SKM-1 (cell line): ENCODE results near the gene RPRD1B.
A peak's percentile ranks its signal among the peaks of the same experiment; 100 is the strongest.

Experiments
- DNase-seq: peaks from one replicate; lab custom pipeline; 2025; ENCODE audit not compliant: unreplicated experiment; lab: John Stamatoyannopoulos, UW

The RPRD1B gene

DNA sequence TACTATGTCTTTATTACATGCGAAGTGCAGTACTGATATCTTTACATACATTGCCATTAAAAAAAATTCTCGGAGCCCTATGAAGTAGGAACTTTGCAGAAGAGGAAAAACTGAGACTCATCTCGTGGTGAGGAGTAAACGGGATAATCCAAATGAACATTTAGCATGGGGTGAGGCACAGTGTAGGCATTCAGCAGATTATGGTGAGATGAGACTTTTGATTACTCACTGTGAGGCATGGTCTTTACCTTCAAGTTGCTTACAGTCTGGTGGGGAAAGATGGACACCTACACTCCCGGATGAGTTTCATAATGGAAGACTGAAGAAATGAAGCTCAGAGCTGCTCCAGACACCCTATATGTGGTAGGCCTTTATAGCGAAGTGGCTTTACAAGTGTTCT is 1.4 kb downstream of the RPRD1B start:
- no peak for DNase-seq

DNA sequence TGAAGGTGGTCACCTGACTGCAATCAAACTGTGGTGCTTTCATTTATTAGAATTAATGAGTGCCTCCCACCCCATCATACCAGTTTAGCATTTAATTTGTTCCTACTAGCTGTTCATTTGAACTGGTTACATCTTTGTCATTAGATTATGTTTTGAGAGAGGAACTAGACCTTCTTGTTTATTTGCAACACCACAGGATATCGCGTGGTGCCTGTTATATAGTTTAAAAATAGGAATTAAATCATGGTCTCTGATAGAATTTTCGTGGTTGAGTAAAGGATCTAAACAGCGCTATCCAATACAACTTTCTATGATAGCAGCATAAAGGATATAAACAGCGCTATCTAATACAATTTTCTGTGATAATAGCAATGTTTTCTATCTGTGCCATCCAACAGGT is 2.8 kb downstream of the RPRD1B start:
- DNase-seq, result no peak

DNA sequence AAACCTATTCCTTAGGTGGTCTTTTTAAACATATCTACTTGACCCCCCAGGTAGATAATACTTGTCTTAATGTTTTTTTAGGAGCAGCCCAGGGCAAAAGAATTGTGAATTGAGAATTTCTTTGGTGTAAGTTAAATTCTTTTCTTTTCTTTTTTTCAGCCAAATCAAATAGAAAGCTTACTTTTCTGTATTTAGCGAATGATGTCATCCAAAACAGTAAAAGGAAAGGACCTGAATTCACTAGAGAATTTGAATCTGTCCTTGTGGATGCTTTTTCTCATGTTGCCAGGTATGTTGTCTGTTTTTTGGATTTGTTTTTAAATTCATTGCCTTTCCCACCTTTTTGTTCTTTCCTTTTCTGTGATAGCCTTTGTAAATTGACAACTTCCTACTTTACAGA is 6.7 kb downstream of the RPRD1B start:
- DNase-seq, result no peak

DNA sequence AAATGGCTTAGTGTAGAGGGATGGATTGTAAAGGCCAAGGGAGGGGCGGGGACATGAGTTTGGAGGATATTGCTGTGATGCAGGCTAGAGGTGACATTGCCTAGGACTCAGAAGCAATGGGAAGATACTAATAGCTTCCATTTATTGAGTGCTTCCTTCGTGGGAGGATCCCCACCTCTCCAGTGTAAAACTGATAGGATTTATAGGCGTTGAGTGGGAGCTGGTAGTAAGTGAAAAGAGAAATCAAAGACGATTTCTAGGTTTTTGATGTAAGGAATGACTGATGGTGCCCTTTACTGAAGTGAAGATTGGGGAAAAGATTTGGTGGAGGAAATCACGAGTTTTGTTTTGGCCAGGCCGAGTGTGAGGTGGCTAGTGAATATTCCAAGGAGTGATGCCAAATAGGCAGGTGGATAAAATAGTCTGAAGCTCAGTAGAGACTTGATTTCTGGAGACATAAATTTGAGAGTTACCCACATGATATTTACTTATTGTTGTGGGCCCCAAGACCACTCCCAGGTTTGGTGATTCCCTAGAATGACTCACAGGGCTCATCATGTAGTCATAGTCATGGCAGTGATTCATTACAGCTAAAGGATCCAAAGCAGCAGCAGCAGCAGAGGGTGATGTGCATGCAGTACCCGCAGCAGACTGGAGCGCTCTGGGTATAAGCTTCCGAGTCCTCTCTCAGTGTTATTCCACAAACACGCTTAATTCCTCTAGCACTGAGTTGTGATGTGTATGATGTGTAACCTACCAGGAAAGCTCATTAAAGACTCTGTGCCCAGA is 10.2 kb downstream of the RPRD1B start:
- no peak for DNase-seq

DNA sequence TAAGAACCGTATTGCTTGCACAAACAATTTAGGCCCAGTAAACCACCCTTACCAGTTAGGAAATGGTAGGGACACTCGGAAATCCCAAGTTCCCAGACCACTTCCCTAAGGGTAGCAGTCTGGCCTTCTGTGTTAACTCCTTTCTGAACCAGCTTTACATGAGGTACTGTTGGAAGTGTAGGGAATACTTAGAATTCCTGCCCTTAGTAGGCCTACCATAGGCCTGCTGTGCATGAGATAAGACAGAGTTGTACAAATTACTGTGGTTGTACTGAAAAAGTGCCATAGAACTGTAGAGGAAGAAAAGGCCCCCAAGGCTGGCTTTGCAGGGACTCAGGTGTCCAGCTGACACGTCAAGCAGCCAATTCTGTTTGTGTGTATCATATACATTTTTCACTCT is 11.1 kb downstream of the RPRD1B start:
- no peak for DNase-seq

DNA sequence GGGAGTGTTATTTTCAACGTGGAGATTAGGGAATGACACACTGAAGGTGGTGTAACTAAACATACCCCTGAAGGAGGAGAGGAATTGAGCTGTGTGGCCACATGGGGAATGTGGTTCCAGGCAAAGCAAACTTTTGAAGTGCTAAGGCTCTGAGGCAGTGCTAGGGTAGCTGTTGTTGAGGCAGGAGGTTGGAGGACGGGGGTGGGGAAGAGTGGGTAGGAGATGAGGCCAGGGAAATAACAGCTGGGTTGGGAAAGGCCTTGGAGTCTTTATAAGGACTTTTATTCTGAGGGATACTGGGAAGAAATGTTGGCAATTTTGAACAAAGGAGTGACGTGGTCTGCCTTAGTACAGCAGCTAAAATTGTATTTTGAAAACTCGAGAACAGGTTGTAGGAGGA is 13.0 kb downstream of the RPRD1B start:
- no peak for DNase-seq

DNA sequence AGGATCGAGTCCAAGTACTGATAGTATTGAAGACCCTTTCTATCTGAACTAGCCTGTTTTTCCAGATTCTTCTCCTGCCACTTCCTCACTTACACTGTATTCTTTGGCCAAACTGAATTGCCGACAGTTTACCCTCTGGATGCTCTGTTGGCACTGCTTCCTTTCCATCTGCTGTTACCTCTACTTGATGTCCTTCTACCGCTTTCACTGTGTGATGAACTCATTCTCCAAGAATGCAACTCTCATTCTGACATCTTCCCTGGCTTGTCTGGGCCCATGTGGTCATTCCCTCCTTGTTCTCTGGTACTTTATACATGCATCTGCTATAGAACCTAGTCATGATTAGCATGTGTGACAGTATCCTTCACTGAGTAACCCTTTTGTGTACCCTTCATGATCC is 16.3 kb downstream of the RPRD1B start:
- DNase-seq, result no peak

DNA sequence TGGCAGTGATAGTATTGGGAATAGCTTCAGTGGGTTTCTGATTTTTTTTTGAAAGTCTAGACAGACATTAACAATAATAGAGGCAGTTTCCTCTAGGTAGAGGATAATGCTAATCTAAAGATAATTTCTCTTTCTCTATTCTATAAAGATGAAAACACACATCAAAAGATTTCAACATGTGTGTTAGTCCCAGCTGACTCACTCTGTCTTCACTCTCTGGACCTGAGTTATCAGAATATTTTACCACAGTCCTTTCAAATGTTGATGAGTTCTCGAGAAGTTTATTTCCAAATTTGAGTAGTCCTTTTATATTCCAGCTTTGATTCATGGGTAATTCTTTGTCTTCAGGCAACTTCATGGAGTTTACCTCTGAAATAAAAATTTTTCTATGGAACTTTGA is 17.1 kb downstream of the RPRD1B start:
- DNase-seq, result no peak

DNA sequence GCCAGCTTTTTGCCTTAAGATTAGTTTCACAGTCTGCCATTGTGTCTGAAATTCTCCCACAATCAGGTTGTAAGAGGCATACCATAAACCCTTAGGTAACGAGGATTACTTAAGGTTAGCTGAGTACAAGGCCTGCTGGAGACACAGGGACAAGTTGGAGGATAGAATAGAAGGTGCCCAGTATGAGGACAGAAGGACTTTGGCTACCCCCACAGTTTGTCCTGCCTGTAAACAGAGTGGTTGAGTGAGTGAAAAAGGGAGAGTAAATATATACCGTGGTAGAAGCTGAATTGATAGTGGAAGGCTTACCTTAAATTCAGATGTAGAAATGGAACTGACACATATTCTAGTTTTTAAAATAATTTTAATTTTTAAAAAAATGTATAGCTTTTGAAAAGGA is 19.3 kb downstream of the RPRD1B start:
- no peak for DNase-seq

DNA sequence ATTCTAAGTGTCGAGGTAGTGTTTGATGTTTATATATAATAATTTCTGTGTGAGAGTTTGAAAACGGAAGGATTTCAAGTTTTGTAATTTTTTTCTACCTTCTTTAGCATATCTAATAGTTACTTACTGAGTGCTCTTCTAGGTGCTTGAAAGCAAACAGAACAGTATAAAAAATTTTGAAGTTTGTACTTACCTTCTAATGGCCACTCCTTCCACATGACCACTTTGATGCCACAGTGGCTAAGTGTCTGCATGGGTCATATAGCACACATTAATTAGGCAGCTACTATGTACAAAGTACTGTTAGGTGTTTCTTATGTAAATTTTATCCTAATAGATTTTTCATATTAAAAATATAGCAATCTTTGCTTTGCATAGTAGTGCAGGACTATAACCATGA is 21.1 kb downstream of the RPRD1B start:
- no peak for DNase-seq

DNA sequence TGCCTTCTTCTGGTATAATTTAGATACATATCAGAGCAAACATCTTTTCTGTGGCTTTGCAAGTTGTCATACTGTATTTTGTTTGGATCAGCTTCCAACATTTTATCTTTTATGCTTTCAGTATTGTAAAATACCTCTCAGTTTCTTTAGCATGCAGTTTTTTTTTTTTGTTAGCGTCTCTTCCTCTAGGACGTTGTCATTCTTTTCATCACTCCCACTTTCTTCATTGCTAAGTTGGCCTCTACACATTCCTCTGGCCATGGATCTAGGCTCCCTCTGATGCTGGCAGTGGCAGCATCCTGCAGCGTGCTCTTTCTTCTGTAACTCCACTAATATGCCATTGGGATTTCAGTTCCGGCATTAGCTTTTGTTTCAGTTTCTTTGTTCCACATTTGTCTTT is 21.7 kb downstream of the RPRD1B start:
- DNase-seq, result no peak

DNA sequence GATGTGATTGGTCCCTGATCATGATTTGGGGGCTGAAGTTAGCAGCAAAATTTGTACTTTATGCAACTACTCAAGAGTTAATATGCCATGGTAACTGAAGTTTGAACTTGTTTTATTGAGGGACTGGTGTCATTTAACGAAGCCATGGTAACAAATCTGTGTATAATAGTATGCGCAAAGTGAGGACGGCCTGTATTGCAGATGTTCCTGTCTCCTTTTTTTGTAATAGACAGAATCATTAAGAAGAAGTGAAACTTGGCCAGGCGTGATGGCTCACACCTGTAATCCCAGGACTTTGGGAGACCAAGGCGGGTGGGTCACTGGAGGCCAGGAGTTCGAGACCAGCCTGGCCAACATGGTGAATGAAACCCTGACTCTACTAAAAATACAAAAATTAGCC is 22.3 kb downstream of the RPRD1B start:
- no peak for DNase-seq

DNA sequence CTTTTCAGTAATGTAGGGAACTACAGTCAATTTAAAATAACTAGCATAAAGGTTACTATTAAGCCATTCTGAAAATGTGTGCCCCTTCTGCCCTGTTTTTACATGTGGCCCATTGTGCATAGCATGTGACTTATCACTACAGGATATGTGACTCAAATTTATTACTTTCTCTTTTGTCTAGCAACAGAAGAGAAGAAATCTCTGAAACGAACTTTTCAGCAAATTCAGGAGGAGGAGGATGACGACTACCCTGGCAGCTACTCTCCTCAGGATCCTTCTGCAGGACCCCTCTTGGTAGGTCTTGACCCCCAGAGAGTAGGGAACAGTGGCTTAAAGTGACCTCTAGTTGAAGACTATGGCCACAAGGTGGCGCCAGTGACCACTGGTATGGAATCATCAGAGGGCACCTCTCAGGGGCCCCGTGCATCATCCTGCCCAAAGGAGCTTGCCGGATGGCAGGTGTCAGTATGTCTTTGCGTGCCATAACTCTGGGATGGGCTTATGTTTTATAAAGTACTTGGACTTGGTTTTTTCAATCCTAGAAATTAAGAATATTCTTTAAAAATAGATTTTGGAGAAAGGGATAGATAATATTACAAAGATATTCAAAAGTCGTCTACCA is 23.9 kb downstream of the RPRD1B start:
- DNase-seq, result peak; percentile 20

DNA sequence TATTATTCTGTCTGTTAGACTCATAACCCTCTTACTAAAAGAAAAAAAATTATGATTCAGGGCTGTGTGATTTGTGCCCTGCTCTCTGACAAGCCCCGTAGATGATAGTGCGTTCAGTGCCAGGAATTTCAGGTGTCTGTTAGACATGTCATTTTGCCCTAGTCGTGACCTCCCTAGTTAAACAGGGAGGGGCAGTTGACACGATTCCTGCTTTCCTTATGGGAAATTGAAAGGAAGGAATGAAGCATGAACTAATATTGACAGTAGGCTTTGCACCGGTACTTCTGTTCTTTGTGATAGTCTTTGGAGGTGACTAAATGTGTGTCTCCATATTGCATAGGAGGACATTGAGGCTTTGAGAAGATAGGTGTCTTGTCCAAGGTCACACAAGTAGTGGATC is 26.3 kb downstream of the RPRD1B start:
- DNase-seq, result no peak

DNA sequence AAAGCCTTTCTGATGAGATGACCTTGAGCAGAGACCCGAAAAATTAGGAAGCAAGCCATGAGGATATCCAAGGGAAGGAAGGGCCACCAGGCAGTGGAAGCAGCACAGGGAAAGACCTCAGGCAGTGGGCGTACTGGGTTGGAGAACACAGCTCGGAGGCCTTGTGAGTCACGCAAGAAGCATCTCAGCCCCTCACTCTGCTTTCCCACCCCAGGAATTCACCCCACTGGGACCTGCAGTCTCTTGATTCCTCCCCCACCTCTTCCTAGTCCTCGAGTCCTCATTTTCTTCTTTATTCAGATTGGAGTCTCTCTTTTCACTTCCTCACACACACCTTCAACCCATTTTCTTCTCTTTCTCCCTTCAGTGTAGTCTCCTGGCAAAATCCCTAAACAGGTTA is 27.0 kb downstream of the RPRD1B start:
- DNase-seq, result no peak

DNA sequence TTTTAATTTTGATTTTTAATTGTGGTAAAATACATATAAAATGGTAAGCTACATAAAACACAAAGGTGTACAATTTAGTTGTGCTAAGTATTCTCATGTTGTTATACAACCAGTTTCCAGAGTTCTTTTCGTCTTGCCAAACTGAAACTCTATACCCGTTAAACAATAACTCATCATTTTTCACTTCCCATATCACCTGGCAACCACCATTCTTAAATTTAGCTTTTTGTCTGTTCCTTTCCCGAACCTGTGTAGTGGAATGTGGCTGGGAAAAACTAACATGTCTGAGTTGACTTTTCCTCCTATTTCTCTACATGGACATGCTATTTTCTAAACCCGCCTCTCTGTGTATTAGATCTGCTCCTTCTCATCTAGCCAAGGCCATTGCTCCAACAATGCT is 27.6 kb downstream of the RPRD1B start:
- no peak for DNase-seq

DNA sequence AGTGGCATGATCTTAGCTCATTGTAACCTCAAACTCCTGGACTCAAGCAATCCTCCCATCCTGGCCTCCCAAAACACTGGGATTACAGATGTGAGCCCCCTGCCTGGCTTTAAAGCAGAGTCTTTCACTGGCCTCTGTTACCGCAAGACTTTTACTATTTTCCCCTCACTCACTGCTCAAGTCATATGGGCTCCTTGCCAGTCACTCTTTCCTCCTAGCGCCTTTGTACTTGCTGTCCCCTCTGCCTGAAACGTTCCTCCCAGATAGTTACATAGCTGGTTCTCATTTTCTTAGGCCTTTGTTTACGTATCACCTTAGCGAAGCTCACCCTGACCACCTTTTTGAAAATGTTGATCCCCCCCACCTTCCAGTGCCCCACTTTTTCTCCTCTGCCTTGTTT is 29.3 kb downstream of the RPRD1B start:
- no peak for DNase-seq

DNA sequence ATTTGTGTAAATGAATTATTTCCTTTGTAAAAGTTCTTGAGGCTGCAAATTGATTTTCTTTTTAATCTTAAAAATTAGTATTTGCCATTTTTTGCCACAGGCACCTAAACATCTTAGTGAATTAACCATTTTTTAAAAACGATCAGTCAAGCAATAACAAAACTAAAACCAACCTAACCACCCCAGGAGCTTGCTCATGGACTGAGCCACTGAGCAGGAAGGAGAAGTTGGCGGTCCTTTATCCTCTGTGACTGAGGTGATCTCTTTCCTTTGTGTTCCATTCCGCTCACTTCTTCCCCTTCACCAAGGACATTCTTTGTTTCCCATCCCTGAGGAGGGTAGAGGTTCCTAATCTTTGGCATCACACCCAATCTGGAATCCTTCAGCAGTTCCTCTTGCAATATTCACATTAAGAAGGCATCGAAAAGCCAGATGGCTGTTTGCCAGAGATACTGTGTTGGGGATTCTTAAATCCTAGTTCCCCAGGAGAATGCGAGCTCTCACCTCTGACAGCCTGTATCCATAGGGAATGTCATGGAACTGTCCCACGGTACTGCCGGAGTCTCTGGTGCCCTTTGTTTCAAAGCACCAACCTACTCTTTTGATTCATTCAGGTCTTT is 30.5 kb downstream of the RPRD1B start:
- DNase-seq, result no peak

DNA sequence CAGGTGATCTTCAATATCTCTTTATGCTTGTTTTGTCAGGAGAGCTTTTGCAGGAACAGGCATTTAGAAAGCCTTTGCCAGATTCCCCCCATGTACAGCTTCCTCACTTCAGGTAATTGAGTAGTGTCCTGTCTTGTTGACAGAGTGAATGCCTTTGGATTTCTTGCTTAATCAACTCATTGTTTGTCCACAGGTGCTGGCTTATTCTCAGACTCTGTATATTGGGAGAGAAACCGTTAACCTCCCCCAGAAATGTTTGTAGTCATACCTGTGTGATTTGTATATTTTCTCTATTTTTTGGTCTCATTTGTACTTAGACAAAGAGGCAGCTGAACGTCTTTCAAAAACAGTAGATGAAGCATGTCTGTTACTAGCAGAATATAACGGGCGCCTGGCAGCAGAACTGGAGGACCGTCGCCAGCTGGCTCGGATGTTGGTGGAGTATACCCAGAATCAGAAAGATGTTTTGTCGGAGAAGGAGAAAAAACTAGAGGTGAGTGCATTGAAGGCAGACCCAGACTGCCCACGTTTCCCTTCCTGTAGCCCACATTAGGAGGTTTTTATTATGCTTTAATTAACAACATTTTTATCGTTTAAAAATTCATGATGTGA is 32.3 kb downstream of the RPRD1B start:
- no peak for DNase-seq

DNA sequence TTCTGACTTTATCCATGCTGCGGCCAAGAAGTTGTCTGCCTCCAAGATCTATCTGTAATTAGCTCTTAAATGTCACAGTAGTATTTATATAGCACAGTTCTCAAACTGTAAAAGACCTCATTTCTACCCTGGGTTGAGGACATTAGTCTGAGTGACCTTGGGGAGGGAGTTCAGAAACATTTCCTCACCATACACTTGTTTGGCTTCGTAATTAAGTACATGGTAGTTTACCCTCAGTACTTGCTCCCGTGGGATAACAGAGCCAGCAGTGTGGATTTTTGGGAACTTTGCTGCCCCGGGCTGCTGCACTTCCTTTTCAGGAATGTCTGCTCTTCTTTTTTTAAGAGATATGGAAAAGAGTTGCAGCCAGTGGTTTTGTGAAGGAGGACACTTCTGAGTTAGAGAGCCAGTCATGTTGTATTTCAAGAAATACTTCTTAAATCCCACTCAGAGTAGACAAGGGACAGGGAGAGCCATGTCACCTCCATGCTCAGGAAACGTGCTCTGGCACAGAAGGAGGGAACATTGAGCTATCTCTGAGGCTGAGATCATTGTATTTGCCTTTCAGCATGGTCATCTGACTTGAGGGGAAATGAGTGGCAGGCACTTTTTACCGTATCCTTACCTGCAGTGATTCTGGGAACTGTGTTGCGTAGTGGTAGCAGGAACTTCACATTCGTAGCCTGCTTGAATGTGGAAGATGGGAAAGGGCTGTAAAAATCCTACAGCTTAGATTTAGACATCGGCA is 33.6 kb downstream of the RPRD1B start:
- no peak for DNase-seq

DNA sequence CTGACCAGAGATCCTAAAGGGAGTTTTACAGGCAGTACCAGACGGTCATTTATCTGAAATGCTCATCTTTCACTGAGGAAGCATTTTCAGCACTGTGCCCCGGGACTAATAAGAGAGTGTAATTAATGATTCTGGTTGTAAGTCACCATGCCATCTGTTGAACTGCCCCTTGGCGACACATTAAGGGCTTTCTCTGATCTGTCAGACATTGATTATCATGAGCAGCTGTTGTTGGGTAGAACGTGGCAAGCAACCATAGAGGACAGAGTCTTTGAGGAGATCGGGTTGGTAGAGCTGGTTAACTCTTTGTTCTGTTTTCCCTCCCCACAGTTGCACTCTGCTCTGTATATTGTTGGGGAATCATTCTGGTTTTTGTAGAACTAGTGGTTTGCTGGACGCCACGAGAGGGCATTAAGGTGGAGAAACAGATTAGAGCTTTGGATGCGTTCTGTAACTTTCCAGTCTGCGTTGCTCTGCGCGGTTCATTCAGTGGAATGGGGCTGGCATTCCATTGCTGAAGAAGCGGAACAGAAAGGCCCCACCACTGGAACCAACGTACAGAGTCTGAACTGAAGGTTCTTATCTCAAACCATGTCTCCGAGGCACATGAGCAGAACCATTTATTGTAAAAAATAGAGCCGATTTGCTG is 34.3 kb downstream of the RPRD1B start:
- no peak for DNase-seq
